Omental fat pad (tissue), 4 donors: ENCODE data around the gene DCAF10. TPM values are rescaled to one million over a fixed set of nuclear protein-coding genes. Genes with fewer than 3 reads are reported as not detected.

Experiments used
- ATAC-seq: fragments of 150-250 bp; one replicate; pipeline ENCODE4 v1.9.1; 2016; ENCODE audit warnings: mild to moderate bottlenecking, moderate library complexity; ENCODE audit not compliant: low FRiP score
- DNase-seq: peaks from one replicate; pipeline ENCODE4 v3.0.0-alpha.2; 2019; ENCODE audit warnings: low spot score
- CTCF ChIP-seq, 3 donors: fragments of 450-650 bp; IDR thresholded peaks; one replicate each; pipeline ENCODE4 v1.5.1; 2016 to 2017; ENCODE audit warnings: antibody characterized with exemption in 3 of 3, mild to moderate bottlenecking in 3 of 3, moderate library complexity in 2 of 3
- total RNA-seq, 4 donors: library from RNA; depleted of rRNA; stranded (reverse); fragments of >200 nt; gene quantifications; one replicate each; pipeline ENCODE4 v1.1.0, GENCODE V29; 2016

DCAF10 gene
- total RNA-seq, 4 donors from 2014 or later, result 23.2 to 40.5 (median 31.9) TPM

- no peak for ATAC-seq
- no peak for DNase-seq
- no peak for TF ChIP-seq CTCF (IDR thresholded peaks at IDR 0.05)
These were observed 115.4 kb downstream of the DCAF10 start for GRCh38 chr9:37915911-37916470.

- ATAC-seq (no peak), DNase-seq (no peak)
- TF ChIP-seq CTCF (IDR thresholded peaks at IDR 0.05), result no peak
These were observed 116.1 kb downstream of the DCAF10 start for GRCh38 chr9:37916471-37917312.

Other genes starting within 250 kb of the DCAF10 start
- 10 to 100 TPM in 2 of 4 donors, 1 to 10 TPM in 2; 7.3 to 16.2 (median 9.2) TPM for gene FBXO10, start 224.4 kb upstream of the DCAF10 start, total RNA-seq
- gene TOMM5, start 208.2 kb upstream of the DCAF10 start, total RNA-seq, result 100 to 1,000 TPM in 1 of 4 donors, 10 to 100 TPM in 3; 91.1 to 151 (median 97.9) TPM
- under 1 TPM in 3 of 4 donors, not detected in 1; 0.44 to 0.95 (median 0.74) TPM for gene FRMPD1, start 149.8 kb upstream of the DCAF10 start, total RNA-seq
- 1 to 10 TPM; 3.7 to 9.1 (median 3.9) TPM for gene TRMT10B, start 47.0 kb upstream of the DCAF10 start, total RNA-seq
- 10 to 100 TPM; 24.8 to 47.3 (median 39.5) TPM for gene EXOSC3, start 15.7 kb upstream of the DCAF10 start, total RNA-seq
- 10 to 100 TPM; 34.5 to 59.1 (median 52.0) TPM for gene SLC25A51, start 103.3 kb downstream of the DCAF10 start, total RNA-seq